GM18508 (cell line): ENCODE results near the gene NDUFS7.

Source experiments
- ATAC-seq: cut with Tn5 transposase; IDR thresholded peaks from one replicate; pipeline ENCODE4 v1.9.1; 2021; ENCODE audit warnings: moderate number of reproducible peaks; ENCODE audit not compliant: insufficient read depth, unreplicated experiment

NDUFS7 gene

GRCh38 chr19:1383312-1384084 lies at the start of gene NDUFS7:
NDUFS7 (plus strand) TSS chr19:1383907; CDS start chr19:1383927, 20 bp downstream.
- ATAC-seq: no peak

GRCh38 chr19:1336079-1336684 lies 47.5 kb upstream of the NDUFS7 start:
- no peak for ATAC-seq

GRCh38 chr19:1340681-1341469 lies 42.8 kb upstream of the NDUFS7 start:
- no peak for ATAC-seq

GRCh38 chr19:1343041-1343440 lies 40.7 kb upstream of the NDUFS7 start:
- ATAC-seq: no peak

- no peak for ATAC-seq
Measured at GRCh38 chr19:1349211-1349610, 34.5 kb upstream of the NDUFS7 start.

- ATAC-seq: no peak
Measured at GRCh38 chr19:1350867-1351266, 32.8 kb upstream of the NDUFS7 start.

GRCh38 chr19:1351381-1351851 lies 32.3 kb upstream of the NDUFS7 start:
- no peak for ATAC-seq

- ATAC-seq: no peak
Measured at GRCh38 chr19:1353144-1353543, 30.6 kb upstream of the NDUFS7 start.

- ATAC-seq: no peak
Measured at GRCh38 chr19:1354970-1355567, 28.6 kb upstream of the NDUFS7 start.

GRCh38 chr19:1355568-1356507 lies 27.9 kb upstream of the NDUFS7 start:
- no peak for ATAC-seq

- ATAC-seq: no peak
Measured at GRCh38 chr19:1356508-1356865, 27.2 kb upstream of the NDUFS7 start.

GRCh38 chr19:1357531-1358109 lies 26.1 kb upstream of the NDUFS7 start:
- ATAC-seq: no peak

- ATAC-seq: no peak
Measured at GRCh38 chr19:1360126-1360817, 23.4 kb upstream of the NDUFS7 start.

- no peak for ATAC-seq
Measured at GRCh38 chr19:1360818-1361461, 22.8 kb upstream of the NDUFS7 start.

GRCh38 chr19:1361601-1362386 lies 21.9 kb upstream of the NDUFS7 start:
- ATAC-seq: no peak

- no peak for ATAC-seq
Measured at GRCh38 chr19:1362387-1363257, 21.1 kb upstream of the NDUFS7 start.

- ATAC-seq: no peak
Measured at GRCh38 chr19:1363599-1363998, 20.1 kb upstream of the NDUFS7 start.
